ENCODE measurements around the gene HECTD3. TPM values are rescaled to one million over a fixed set of nuclear protein-coding genes. Genes with fewer than 3 reads are reported as not detected.

The HECTD3 gene
- total RNA-seq, 2 donors from 2014 or later, result 18.9 to 24.2 TPM

DNA sequence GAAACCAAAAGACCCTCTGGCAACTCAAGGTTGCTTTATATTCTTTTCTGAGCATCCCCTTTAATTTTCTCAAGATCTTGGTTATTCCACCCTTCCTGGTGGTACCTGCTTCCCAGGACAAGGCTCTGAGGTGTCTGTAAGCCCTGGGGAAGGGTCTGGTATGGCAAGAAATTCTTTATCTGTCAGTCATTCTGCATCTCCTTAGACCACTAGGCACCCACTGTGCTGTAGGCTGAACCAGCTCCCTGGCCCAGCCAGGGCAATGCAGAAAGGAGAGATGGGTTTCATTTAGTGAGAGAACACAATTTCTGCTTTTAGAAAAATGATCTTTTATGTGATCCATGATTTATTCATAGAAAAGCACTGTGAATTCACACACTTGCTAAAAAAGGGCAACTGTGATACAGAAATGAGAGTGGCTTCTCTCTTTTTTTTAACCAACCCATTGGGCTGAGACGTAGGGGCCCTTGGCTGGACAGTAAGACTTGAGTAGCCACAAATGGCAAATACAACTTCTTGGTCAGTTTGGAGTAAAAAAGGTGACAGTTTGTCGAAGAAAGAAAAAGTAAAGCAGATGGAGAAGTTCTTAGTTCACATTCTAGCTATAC is 5.1 kb upstream of the HECTD3 start:
- intact Hi-C loops (cut with DNase I), result loop anchor here (5.0 to 10.0 kb wide), 4 partner anchors 181 to 559 kb away; partner anchors contain the start of gene TESK2 (in 1 of the 2)
- ATAC-seq, result no peak
- no peak for DNase-seq

- intact Hi-C loops (cut with DNase I), result loop anchor here (5.0 to 10.0 kb wide), 4 partner anchors 181 to 559 kb away; partner anchors contain the start of gene TESK2 (in 1 of the 2)
- no peak for ATAC-seq
- DNase-seq, result no peak
Observed at GRCh38 chr1:45015683-45016082, 4.6 kb upstream of the HECTD3 start.

GRCh38 chr1:45014321-45015028 is 3.4 kb upstream of the HECTD3 start:
- DNase-seq (peak; percentile 82), ATAC-seq (peak; percentile 16)
- intact Hi-C loops (cut with DNase I), result loop anchor here (5.0 to 10.0 kb wide), 5 partner anchors 180 to 560 kb away; partner anchors contain the start of gene TESK2 (in 2 of the 2)

DNA sequence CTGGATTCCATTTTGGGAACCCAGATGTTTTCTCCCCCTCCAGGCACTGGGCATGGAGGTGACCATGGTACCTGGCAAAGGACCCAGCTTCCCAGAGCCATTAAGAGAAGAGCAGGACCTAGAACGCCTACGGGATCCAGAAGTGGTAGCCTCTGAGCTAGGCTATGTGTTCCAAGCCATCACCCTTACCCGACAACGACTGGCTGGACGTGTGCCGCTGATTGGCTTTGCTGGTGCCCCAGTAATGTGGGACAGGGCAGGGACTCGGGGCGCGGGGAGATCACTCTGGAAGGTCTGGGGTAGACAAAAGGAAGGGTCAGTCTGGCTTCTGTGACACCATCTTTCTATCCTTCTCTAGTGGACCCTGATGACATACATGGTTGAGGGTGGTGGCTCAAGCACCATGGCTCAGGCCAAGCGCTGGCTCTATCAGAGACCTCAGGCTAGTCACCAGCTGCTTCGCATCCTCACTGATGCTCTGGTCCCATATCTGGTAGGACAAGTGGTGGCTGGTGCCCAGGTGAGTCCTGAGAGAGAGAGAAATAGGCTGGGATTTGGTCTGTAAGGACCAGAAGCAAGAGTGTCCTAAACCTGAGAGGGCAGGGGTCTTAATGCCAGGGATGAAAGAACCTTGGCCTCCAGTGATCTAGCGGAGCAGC is 2.6 kb upstream of the HECTD3 start:
- ATAC-seq (no peak), DNase-seq (no peak)
- intact Hi-C loops (cut with DNase I), result loop anchor here (2.0 to 10.0 kb wide), 5 partner anchors 179 to 561 kb away; partner anchors contain the start of gene TESK2 (in 2 of the 2)

GRCh38 chr1:45012639-45013278 is 1.6 kb upstream of the HECTD3 start:
- intact Hi-C loops (cut with DNase I), result loop anchor here (2.0 to 10.0 kb wide), 5 partner anchors 178 to 562 kb away; partner anchors contain the start of gene TESK2 (in 2 of the 2)
- DNase-seq (peak; percentile 78), ATAC-seq (peak; percentile 48 to 76)

DNA sequence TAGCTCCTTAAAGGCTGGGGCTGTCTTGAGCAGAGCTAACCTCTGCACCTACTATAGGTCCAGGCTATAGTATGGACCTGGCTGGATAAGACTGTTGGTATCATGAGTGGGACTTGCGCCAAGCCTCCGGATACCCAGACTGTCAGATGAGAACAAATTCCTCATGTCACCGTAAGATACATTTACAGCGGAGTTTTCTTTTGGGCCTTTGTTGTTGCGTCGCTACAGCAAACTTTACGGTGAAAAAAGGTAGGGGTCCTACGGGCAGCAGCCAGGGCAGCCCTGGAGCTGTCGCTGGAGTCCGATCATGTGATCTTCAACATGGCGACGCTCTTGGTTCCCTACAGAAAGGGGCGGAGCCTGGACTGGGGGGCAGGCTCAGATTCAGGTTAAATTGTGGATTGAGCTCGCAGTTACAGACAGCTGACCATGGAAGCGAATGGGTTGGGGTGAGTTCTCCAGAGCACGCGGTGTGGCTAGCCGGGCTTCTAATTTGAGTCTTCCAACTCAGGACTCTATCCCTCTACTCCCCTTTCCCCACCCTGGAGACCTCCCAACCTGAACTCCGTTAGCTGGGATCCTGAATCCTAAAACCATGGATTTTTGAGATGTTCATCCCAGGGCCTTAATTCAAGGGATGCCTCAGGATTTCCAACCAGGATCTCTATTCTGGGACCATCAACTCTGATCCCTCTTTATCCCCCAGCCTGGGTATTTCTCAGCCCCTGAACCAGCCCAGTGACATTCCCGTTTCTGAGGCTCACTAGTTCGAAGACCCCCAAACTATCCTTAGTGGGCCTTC is 914 bp upstream of the HECTD3 start, which contains the start of gene UROD:
Gene UROD, plus strand, starts transcription at position 418 of the 802 bp plus-strand sequence. Its CDS starts 12 bp downstream, at position 430.
- intact Hi-C loops (cut with DNase I), result loop anchor here (2.0 to 10.0 kb wide), 5 partner anchors 177 to 563 kb away; partner anchors contain the start of gene TESK2 (in 2 of the 2)
- peak; percentile 93 for ATAC-seq
- DNase-seq, result peak; percentile 94

GRCh38 chr1:45009956-45010854 is 919 bp downstream of the HECTD3 start:
- ATAC-seq (peak in 1 of 2 donors; percentile 1), DNase-seq (peak; percentile 32)
- intact Hi-C loops (cut with DNase I), result loop anchor here (5.0 to 10.0 kb wide), 4 partner anchors 175 to 565 kb away; partner anchors contain the start of gene TESK2 (in 2 of the 2)

DNA sequence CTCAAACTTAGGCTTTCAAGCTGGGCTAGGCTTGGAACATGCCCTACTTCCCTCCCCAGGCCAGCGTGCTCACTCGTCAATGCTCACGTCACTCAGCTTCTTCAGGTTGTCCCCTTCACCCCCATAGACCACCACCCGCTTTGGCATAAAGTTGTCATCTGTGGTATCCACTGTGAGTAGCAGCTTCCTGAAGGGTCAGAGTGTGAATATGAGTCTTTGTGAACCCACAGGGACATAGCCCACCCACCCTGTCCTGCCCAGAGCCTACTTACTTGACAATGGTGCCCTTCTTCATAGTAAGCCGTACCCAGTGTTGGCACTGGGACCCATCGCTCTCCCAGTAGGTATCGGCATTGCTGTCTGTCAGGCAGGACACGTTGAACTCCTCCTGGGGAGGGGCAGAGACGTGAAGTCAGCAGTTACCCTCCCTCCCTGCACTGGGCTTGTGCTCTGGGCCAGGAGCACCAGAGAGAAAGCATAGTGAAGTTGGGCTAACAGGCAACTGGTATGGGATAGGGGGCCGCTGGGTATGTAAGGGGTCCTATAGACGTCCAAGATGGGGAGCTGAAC is 1.7 kb downstream of the HECTD3 start:
- DNase-seq (no peak), ATAC-seq (no peak)
- intact Hi-C loops (cut with DNase I), result loop anchor here in 1 of 2 donors (10.0 kb wide), 1 partner anchor 175 kb away; no protein-coding TSS in a partner anchor

- DNase-seq, result no peak
- intact Hi-C loops (cut with DNase I), result loop anchor here in 1 of 2 donors (10.0 kb wide), 1 partner anchor 174 kb away; no protein-coding TSS in a partner anchor
- ATAC-seq, result no peak
Observed at GRCh38 chr1:45008516-45008915, 2.6 kb downstream of the HECTD3 start.

DNA sequence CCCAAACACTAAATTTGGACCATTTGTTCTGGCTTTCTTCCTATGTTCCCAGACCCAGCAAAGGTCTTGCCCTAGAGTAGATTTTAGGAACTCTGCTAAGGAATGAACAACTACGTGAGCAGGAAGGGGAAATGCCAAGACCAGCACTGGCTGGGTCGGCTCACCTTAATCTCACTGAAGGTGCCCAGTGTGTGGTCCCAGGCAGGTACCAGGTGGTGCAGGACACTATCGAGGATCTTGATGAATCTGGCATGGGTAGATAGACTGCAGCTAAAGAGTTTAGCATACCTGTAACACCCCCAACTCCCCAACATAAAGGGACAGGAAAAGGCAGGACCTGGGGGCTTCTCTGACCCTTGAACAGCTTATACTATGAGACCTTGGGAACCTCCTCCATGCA is 3.0 kb downstream of the HECTD3 start:
- ATAC-seq (no peak), DNase-seq (no peak)
- intact Hi-C loops (cut with DNase I), result loop anchor here in 1 of 2 donors (10.0 kb wide), 1 partner anchor 173 kb away; no protein-coding TSS in a partner anchor

DNA sequence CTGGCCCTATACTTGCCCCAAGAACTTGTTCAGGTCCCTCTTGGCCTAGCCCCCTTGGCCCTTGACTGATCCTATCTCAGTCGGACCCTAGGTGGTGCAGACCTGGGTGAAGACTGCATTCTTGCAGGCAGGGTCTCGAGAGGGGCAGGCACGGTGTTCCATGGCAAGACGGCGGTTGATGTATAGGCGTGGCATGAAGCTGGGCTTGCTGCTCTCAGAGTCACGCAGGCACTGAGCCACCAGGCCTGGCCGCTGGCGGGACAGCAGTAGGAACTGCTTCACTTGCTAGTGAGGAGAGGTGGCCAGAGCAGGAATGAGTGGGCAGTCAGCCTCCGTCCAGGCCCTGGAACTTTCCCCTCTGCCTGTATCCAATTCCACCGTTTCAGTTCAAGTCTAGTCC is 3.8 kb downstream of the HECTD3 start:
- DNase-seq (no peak), ATAC-seq (no peak)
- intact Hi-C loops (cut with DNase I), result loop anchor here in 1 of 2 donors (10.0 kb wide), 1 partner anchor 173 kb away; no protein-coding TSS in a partner anchor

GRCh38 chr1:45005761-45006160 is 5.4 kb downstream of the HECTD3 start:
- DNase-seq (no peak), ATAC-seq (no peak)
- intact Hi-C loops (cut with DNase I), result loop anchor here in 1 of 2 donors (10.0 kb wide), 1 partner anchor 171 kb away; no protein-coding TSS in a partner anchor

DNA sequence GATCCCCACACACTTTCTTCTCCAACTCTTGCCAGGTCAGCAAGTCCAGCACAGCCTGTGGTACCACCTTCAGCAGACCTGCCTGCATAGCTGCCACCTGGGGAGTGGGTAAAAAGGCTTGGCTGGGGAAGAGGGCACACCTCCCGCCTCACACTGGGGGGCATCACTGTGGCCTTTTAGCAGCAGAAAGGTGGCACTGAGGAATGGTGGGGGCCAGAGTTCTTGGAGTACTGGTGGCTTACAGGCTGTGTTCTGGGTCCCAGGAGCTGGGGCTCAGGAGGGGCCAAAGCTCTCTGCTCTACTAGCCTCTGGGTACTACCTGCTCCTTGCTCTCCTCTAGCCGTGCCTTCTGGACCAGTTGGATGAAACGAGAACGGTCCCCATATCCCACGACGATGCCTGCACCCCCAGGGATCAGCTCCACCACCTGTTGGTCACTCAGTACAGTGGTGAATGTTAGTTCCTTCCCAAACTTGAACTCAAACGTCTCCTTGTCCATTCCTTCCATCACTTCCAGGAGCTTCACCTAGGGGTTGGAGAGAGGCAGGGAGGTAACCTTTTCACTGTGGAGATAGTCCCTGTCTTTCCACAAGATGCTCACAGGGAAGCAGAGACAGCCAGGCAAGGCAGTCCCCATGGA is 6.7 kb downstream of the HECTD3 start:
- intact Hi-C loops (cut with DNase I), result loop anchor here in 1 of 2 donors (10.0 kb wide), 1 partner anchor 170 kb away; no protein-coding TSS in a partner anchor
- DNase-seq, result no peak

DNA sequence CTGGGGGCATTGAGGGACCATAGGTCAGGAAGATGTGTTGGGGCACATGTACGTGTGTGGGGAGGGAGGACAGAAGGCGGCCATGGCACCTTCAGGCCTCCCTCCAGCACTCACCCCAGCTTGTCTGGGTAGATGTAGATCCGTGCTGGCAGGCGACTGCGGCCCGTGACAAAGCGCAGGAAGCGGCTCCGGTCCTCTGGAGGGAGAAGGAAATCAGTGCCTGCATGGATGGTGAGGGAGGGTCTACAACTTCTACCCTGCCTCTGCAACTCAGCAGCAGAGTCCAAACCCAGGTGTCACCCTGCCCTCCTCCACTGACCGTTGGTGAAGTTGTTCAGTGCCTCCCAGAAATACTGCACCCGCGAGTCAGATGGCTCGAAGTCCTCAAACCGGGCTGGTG is 7.4 kb downstream of the HECTD3 start:
- ATAC-seq (no peak), DNase-seq (no peak)
- intact Hi-C loops (cut with DNase I), result loop anchor here in 1 of 2 donors (10.0 kb wide), 1 partner anchor 169 kb away; no protein-coding TSS in a partner anchor

More for the DNA sequence above, 6.7 kb downstream of the HECTD3 start:
- ATAC-seq, result no peak
